HG03460 (cell line): ENCODE data around the gene GPANK1.
A peak's percentile ranks its signal among the peaks of the same experiment; 100 is the strongest.

Source experiments
- ATAC-seq: cut with Tn5 transposase; IDR thresholded peaks from one replicate; pipeline ENCODE4 v1.9.1; 2021; ENCODE audit not compliant: unreplicated experiment

Gene GPANK1

GRCh38 chr6:31663126-31663960 lies 1.5 kb downstream of the GPANK1 start:
- ATAC-seq, result no peak

DNA sequence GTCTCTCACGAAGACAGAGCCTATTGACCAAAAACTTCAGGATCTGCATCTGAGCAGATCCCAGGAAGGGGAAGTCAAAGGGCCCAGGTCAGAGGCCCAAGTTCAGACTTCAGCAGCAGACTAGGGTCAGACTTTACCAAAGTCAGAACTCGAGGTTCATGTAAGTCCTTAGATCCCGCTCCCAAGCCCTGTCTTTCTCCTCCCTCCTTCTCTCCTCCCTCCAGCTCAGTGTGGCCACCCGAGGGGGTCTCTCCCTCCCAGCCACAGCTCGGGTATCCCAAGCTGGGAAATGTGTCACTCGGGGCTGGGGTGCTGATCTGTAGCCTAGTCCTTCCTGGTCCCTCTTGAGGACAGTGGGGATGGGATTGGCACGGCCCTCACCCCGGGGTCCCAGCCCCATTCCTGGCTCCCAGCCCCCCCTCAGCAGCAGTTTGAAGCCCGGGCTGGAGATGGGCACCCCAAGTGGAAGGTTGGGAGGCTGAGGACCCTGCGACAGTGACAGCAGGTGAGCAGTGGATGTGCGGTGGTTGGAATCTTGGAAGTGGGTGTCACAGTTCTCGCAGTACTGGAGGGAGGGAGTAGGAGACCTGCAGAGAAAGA lies 2.6 kb downstream of the GPANK1 start:
- ATAC-seq, result no peak

DNA sequence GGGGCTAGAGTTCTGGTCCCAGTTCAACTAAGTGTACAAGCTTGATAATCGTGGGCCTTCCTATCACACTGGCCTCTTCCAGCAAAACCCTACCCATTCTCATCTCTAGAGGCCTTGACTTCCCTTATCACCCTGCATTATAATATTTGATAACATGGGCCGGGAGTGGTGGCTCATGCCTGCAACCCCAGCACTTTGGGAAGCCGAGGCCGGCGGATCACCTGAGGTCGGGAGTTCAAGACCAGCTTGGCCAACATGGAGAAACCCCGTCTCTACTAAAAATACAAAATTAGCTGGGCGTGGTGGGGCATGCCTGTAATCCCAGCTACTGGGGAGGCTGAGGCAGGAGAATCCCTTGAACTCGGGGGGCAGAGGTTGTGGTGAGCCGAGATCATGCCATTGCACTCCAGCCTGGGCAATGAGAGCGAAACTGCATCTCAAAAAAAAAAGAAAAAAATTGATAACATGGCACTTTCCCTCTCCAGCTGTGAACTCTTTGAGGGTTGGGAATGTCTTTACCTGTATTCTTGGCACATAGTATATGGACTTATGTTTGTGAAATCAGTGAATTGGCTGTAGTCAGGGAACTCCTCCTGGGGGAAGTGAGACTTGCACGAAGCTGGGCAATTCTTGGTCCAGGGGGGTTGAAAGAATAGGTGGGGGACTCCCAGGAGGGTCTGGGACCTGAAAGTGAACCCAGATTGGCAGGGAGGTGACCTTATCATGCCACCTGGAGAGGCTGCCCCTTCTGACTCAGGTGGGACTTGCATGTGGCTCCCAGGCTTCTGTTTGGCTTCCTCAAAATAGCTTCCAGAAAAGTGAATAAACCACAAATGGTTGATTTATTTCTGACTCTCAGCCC lies 3.3 kb downstream of the GPANK1 start:
- ATAC-seq, result no peak

- peak; percentile 36 for ATAC-seq
Measured at GRCh38 chr6:31660381-31661261, 4.2 kb downstream of the GPANK1 start, which contains the start of gene C6orf47. TSS of gene C6orf47 (minus strand) at chr6:31660778. CDS start at chr6:31659947, 831 bp downstream.

- no peak for ATAC-seq
Measured at GRCh38 chr6:31659649-31660380, 5.0 kb downstream of the GPANK1 start.

DNA sequence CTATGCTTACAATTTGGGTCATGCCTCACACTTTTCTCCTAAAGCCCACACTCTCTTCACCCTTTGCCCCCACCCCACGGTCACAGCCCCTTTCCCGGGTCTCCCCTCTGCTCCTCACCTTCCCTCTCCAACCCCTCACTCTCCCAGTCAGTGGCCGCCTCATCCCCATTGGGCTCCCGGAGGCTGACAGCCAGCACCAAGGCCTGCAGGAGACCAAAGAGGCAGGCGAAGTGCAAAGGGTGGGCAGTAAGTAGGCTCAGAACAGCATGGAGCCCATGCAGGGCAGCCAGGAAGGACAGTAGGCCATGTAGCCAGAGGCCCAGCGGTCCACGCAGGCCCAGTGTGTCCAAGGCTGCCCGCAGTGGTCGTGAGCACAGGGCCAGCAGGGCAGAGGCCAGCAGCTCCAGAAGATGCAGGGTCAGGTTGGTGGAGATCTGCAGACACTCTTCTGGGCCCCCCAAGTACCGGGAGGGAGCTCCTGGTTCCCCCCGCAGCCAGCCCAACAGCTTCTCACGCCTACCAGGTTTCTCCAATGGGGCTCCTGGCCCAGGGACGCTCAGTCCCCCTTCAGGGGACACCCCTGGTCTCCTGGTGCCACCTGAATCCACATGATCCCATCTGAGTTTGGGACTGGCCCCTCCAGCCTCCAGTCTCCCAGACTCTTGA lies 5.7 kb downstream of the GPANK1 start:
- no peak for ATAC-seq

DNA sequence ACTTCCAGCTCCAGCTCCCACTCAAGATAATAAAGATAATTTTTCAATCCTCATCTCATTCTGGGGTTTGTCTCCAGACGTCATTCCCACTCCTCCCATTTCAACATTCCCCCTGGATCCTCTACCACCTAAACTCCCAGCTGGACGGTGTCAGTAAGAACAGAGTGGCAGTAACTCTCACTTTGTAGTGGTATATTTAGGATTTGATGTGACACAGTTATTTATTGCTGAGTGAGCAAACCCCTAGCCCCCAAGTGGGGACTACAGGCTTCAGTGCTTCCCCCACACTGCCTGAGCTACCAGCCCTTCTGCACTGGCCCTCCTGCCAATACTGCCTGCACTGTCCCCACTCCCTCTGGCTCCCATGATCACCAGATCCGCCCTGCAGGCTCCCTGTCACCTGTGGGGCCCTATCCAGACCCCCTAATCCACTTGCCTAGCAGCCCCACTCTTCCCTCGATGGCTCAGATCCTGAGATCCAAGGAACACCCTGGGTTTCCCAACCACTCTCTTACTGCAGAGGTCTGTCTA lies 6.6 kb downstream of the GPANK1 start:
- ATAC-seq, result no peak

DNA sequence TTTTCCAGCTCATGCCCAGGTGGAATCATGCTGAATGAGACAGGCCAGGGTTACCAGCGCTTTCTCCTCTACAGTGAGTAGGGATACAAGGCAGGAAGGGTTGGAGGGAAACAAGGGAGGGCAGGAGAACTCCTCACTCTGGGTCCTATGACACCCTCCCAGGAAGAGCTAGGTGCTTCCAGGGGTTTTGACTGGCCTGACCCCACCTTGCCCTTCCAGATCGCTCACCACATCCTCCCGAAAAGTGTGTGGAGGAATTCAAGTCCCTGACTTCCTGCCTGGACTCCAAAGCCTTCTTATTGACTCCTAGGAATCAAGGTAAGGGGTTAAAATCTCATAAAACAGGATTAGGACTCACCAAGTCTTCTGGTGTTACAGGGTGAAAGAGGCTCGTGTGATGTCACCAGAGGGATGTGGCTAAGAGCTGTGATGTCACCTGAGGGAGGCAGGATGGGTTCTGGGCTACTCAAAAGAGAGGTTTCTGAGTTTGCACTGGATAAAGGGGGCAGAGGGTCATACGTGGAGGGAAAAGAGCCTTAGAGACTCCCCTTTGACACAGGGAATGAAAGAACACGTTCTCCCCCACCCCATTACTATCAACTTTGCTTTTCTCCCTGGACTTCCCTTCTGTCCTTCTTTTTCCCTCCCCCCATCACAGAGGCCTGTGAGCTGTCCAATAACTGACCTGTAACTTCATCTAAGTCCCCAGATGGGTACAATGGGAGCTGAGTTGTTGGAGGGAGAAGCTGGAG lies 7.2 kb downstream of the GPANK1 start:
- no peak for ATAC-seq

DNA sequence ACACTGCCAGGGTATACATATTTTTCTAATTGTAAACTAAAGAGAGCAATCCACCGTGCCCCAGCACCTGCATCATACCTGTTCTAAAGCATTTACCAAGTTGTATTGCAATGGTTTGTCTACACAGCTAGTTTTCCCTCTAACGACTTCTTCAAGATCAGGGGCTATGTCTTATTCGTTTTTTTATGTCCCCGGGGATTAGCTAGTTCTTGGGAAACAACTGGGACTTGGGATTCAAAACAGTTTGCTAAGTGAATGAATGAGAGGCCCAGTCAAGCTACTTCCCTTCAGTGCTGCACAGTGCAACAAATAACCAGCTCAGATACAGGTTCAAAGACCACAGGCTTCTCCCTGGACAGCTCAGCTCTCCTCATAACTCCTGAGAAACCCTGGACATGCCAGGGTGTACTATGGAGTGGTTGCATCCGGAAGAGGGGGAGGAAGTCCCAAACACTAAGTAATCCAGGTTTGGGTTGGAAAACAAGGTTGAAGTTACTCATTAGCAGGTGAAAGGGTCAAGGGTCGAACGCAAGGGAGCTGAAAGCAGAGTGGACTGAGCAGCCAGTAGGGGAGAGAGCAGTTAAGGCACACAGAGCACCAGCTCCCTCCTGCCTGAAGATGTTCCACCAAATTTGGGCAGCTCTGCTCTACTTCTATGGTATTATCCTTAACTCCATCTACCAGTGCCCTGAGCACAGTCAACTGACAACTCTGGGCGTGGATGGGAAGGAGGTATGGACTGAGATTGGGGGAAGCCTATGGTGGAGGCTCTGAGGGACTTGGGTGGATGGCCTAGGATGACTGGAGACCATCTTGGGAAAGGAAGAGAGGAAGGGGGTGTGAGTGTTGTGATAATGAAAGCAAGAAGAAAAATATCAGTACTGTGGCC lies 9.2 kb downstream of the GPANK1 start, which contains the start of gene APOM:
TSS of gene APOM (plus strand) at position 546 of the 889 bp plus-strand sequence. CDS start at position 619, 73 bp downstream.
- ATAC-seq, result no peak

GRCh38 chr6:31654574-31655348 lies 10.0 kb downstream of the GPANK1 start:
- no peak for ATAC-seq

GRCh38 chr6:31652925-31653724 lies 11.7 kb downstream of the GPANK1 start:
- ATAC-seq, result peak; percentile 58

GRCh38 chr6:31651602-31652191 lies 13.1 kb downstream of the GPANK1 start:
- ATAC-seq, result peak; percentile 29

- ATAC-seq, result no peak
Measured at GRCh38 chr6:31645325-31645724, 19.5 kb downstream of the GPANK1 start.

- no peak for ATAC-seq
Measured at GRCh38 chr6:31643818-31644454, 20.9 kb downstream of the GPANK1 start.
